Muscle of leg (tissue), 11 donors: Measurements from ENCODE around the gene ACTR1B. TPM values are rescaled to one million over a fixed set of nuclear protein-coding genes. Genes with fewer than 3 reads are reported as not detected.
"Not testable (repeated sequence)": the region's sequence is repeated elsewhere in the genome, so short reads cannot be mapped to it uniquely, and the experiment has no call there.

Experiments
- DNase-seq: peaks from one replicate; pipeline ENCODE4 v3.0.0; 2013
- H3K27ac ChIP-seq: one replicate; pipeline ENCODE4 v1.5.1; 2013; ENCODE audit warnings: mild to moderate bottlenecking, low read length, control low read depth
- H3K27me3 ChIP-seq: one replicate; pipeline ENCODE4 v1.6.1; 2013; ENCODE audit warnings: low read length; ENCODE audit not compliant: control insufficient read depth, insufficient read depth
- H3K36me3 ChIP-seq: one replicate; pipeline ENCODE4 v1.6.1; 2013; ENCODE audit warnings: low read length; ENCODE audit not compliant: control insufficient read depth, insufficient read depth
- H3K4me1 ChIP-seq: one replicate; pipeline ENCODE4 v1.6.1; 2013; ENCODE audit warnings: low read length; ENCODE audit not compliant: control insufficient read depth, insufficient read depth
- H3K4me3 ChIP-seq: one replicate; pipeline ENCODE4 v1.5.1; 2013; ENCODE audit warnings: low read length, control low read depth
- H3K9me3 ChIP-seq: replicated peaks from 2 replicates; pipeline ENCODE4 v1.6.1; 2013; ENCODE audit warnings: low read depth, low read length; ENCODE audit not compliant: control insufficient read depth
- WGBS: methylation state at CpG from one replicate; pipeline ENCODE4 v1.1.5; 2013; ENCODE audit warnings: missing lambda C conversion rate; ENCODE audit not compliant: insufficient coverage; 5-methylcytosine and 5-hydroxymethylcytosine counted together
- polyA plus RNA-seq, 8 donors: library from polyadenylated mRNA; unstranded; fragments of 120-200 nt; gene quantifications; one replicate each; pipeline versions ENCODE4 v1.2.1 to v1.2.3, GENCODE V29; 2013; ENCODE audit warnings: inconsistent platforms in 1 of 8, low replicate concordance in 1 of 8; ENCODE audit not compliant: insufficient read length in 8 of 8, insufficient read depth in 1 of 8
- total RNA-seq: library from RNA; stranded (reverse); fragments of 120-200 nt; gene quantifications from one replicate; pipeline ENCODE4 v1.2.4, GENCODE V29; 2013

The ACTR1B gene
- total and polyA plus RNA-seq, 9 donors = 38.6 to 54.6 (median 49.2) TPM

- H3K36me3 ChIP-seq = peaks cover 68% of the 10 kb centered on the region
- no peaks in the 10 kb centered on the region for H3K27me3 ChIP-seq
- no CpG with 5 or more reads among the region's 1 CpG for WGBS
- H3K9me3 ChIP-seq = peaks cover 8% of the 10 kb centered on the region
- H3K27ac ChIP-seq = no peak overlapping the region
- no peak for DNase-seq
- no peaks in the 10 kb centered on the region for H3K4me1 ChIP-seq
- H3K4me3 ChIP-seq = no peak overlapping the region
These were observed 10.0 kb downstream of the ACTR1B start for GRCh38 chr2:97653874-97654273.

DNA sequence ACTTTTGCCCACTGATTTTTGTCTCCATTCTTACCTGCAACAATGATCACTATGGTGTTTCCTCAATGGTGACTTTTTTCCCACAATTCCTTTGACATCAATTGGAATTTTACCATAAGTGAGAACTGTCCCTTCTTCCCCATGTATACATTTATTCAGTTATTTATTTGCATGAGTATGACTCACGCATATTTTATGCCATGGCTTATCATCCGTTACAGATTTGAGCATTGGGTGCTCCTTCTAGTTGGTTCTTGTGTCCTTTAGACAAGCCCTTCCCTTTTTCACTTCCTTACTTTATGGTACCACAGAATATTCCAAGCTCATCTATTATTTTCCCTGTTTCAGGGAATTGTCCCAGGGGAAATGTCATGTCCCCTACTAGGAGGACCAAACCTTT lies 10.4 kb downstream of the ACTR1B start:
- WGBS = 88% methylated on average over 1 of the region's 2 CpGs
- Histone ChIP-seq H3K4me1 (no peaks in the 10 kb centered on the region), H3K27me3 (no peaks in the 10 kb centered on the region), H3K4me3 (no peak overlapping the region), H3K9me3 (peaks cover 8% of the 10 kb centered on the region), H3K36me3 (peaks cover 68% of the 10 kb centered on the region), H3K27ac (no peak overlapping the region)
- DNase-seq = no peak

DNA sequence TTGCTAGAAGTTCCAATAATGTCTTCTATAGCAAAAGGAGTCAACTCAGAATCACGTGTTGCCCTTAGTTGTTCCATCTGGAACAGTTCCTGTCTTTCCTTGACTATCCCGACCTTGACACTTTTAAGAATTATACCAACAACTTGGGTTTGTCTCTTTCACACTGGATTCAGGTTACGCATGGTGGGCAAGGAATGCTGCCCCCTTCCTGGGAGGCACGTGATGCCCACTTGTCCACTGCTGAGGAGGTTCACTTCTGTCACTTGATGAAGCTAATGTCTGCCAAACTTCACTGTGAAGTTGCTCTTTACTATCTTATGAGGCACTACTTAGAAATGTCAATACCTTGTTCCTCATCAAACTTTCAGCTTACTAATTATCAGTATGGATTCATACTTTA lies 12.7 kb downstream of the ACTR1B start:
- H3K27ac ChIP-seq = no peak overlapping the region
- peaks cover 63% of the 10 kb centered on the region for H3K36me3 ChIP-seq
- H3K27me3 ChIP-seq = no peaks in the 10 kb centered on the region
- peaks cover 8% of the 10 kb centered on the region for H3K9me3 ChIP-seq
- no peak for DNase-seq
- H3K4me1 ChIP-seq = peaks cover 6% of the 10 kb centered on the region
- H3K4me3 ChIP-seq = no peak overlapping the region
- 86% methylated on average over 3 of the region's 4 CpGs for WGBS

- H3K36me3 ChIP-seq = peaks cover 39% of the 10 kb centered on the region
- no peak for DNase-seq
- H3K9me3 ChIP-seq = no peaks in the 10 kb centered on the region
- H3K27me3 ChIP-seq = no peaks in the 10 kb centered on the region
- WGBS = 92% methylated on average over 2 of the region's 4 CpGs
- H3K27ac ChIP-seq = no peak overlapping the region
- peaks cover 13% of the 10 kb centered on the region for H3K4me1 ChIP-seq
- H3K4me3 ChIP-seq = peak overlapping the region; percentile 99
These were observed 16.9 kb downstream of the ACTR1B start for GRCh38 chr2:97646977-97647376.

GRCh38 chr2:97645695-97646629 lies 17.9 kb downstream of the ACTR1B start, which contains the start of gene COX5B:
Gene COX5B (plus strand): TSS chr2:97646062. CDS start chr2:97646087, 25 bp downstream.
- DNase-seq = peak; percentile 99
- peaks cover 13% of the 10 kb centered on the region for H3K4me1 ChIP-seq
- peaks cover 36% of the 10 kb centered on the region for H3K36me3 ChIP-seq
- 1% methylated on average over 55 of the region's 63 CpGs for WGBS
- H3K9me3 ChIP-seq = no peaks in the 10 kb centered on the region
- H3K4me3 ChIP-seq = peak within 1 kb of the TSS; percentile 99
- H3K27me3 ChIP-seq = no peaks in the 10 kb centered on the region
- peak within 1 kb of the TSS; percentile 96 for H3K27ac ChIP-seq

DNA sequence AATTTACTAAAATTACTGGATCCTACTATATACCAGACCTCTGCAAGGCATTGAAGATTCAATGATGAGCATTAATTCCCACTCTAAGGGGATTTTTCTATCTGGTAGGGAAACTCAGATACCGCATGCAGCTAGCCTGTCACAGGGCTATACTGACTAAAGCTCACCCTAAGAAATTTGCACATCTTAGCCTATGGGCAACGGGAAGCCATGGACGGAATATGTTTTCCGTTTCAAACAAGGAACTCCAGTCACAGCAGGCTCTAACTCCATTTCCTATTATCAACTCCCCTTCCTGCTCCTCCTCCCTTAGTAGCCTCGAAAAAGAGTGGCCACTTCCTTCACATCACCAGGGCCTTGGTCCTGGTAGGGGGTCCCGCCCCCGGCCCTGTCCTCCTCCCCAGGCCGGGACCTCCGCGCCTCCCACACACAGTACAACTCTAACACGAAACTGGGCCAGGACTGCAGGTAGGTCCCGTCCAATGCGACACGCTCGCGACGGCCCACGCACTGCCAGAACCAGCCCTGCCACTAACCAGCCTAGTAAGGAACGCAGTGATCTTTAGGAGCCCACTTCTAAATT lies 18.6 kb downstream of the ACTR1B start:
- H3K27me3 ChIP-seq = no peaks in the 10 kb centered on the region
- peaks cover 13% of the 10 kb centered on the region for H3K4me1 ChIP-seq
- H3K4me3 ChIP-seq = peak overlapping the region; percentile 99
- H3K27ac ChIP-seq = peak overlapping the region; percentile 96
- no peaks in the 10 kb centered on the region for H3K9me3 ChIP-seq
- DNase-seq = peak; percentile 67
- 4% methylated on average over 15 of the region's 19 CpGs for WGBS
- peaks cover 30% of the 10 kb centered on the region for H3K36me3 ChIP-seq

DNA sequence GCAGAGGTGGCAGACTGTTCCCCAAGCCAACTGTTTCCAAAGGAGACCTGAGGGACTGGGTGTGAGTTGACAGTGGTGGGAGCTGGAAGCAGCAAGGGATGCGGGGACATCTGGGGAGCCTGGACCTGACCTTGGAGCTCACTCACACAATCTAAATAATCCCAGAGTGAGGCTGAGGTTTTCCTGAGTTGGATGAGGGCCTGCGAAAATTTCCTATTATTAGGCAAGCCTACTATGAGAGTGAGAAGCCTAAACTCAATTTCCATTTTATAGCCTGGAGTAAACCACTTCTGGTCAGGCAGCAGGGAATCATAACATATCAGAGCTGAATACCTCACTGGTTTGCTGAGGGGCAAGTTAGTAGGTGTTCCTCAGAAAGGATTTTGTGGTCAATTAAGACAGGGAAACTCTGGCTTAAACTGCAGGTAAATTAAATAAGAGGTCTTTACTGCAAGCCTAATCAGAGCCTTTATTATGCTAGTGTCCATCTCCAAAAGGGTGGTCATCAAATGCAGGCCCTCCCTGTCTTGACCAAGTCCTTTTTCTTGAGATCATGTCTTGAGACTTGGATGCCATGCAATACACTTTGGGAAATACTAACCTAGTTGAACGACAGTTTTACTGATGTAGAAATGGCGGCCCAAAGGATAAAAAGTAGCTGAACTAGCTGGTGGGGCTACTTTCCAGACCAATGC lies 19.7 kb downstream of the ACTR1B start:
- no peak for DNase-seq
- no peak overlapping the region for H3K4me3 ChIP-seq
- H3K4me1 ChIP-seq = peaks cover 13% of the 10 kb centered on the region
- no peaks in the 10 kb centered on the region for H3K27me3 ChIP-seq
- no peaks in the 10 kb centered on the region for H3K9me3 ChIP-seq
- WGBS = no CpG with 5 or more reads among the region's 4 CpGs
- no peak overlapping the region for H3K27ac ChIP-seq
- peaks cover 22% of the 10 kb centered on the region for H3K36me3 ChIP-seq

DNA sequence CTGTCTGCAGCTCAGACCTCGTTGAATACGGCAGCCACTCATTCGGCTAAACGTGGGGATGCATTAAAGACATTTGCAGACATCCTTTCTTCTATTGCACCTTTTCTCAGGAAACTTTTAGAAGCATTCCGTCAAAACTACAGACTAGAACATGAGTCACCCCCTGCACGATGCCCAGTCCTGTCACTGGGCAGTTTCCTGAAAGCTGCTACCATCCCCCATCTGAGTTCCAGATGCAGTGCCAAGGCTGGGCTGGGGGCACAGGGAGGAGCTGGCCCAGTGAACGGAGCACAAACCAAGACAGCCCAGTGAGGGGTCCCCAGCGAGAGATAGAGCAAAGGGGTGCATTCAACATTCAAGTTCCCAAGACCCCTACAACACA lies 37.8 kb downstream of the ACTR1B start:
- DNase-seq, H3K4me3 ChIP-seq, H3K27ac ChIP-seq, H3K27me3 ChIP-seq, H3K36me3 ChIP-seq, H3K4me1 ChIP-seq, H3K9me3 ChIP-seq: not testable (repeated sequence)
- WGBS = 11% methylated on average over 4 of the region's 8 CpGs

- H3K4me3 ChIP-seq, H3K4me1 ChIP-seq, DNase-seq, H3K27ac ChIP-seq, H3K27me3 ChIP-seq, H3K36me3 ChIP-seq, H3K9me3 ChIP-seq: not testable (repeated sequence)
- WGBS = no CpG with 5 or more reads among the region's 8 CpGs
These were observed 38.3 kb downstream of the ACTR1B start for GRCh38 chr2:97625354-97626048.

GRCh38 chr2:97622976-97623375 lies 40.9 kb downstream of the ACTR1B start:
- H3K27ac ChIP-seq, DNase-seq, H3K4me3 ChIP-seq, H3K27me3 ChIP-seq, H3K9me3 ChIP-seq, H3K4me1 ChIP-seq, H3K36me3 ChIP-seq: not testable (repeated sequence)
